GM23338 (cell line): ENCODE data around the gene CHD9NB.

Experiments used
- CREB1 ChIP-seq: fragments of 250-450 bp; sonication (Bioruptor Pico); IDR thresholded peaks from 2 replicates; pipeline ENCODE4 v1.5.0; 2020; ENCODE audit warnings: low read depth, mild to moderate bottlenecking, moderate library complexity
- CTCF ChIP-seq, 2 experiments: fragments of 200-600 bp in 1 of 2; sonication (generic) in 1 of 2; conservative IDR thresholded peaks; 2 replicates each; pipeline versions ENCODE4 v1.5.1 to v1.6.1; 2016 to 2017; ENCODE audit warnings: antibody characterized with exemption in 2 of 2, low read depth in 2 of 2, mild to moderate bottlenecking in 2 of 2, moderate library complexity in 1 of 2
- EZH2 ChIP-seq: fragments of 200-600 bp; sonication (generic); IDR thresholded peaks from one replicate; pipeline ENCODE4 v1.8.0; 2017; ENCODE audit warnings: antibody characterized with exemption, mild to moderate bottlenecking, low read depth; ENCODE audit not compliant: unreplicated experiment
- EZH2phosphoT487 ChIP-seq: fragments of 200-600 bp; sonication (generic); IDR thresholded peaks from one replicate; pipeline ENCODE4 v1.8.1; 2018; ENCODE audit warnings: antibody characterized with exemption; ENCODE audit not compliant: unreplicated experiment
- POLR2AphosphoS5 ChIP-seq: IDR thresholded peaks from 2 replicates; pipeline ENCODE4 v1.6.1; 2016; ENCODE audit warnings: antibody characterized with exemption, low read depth

GRCh38 chr16:53090591-53091411 lies 38.1 kb upstream of the CHD9NB start:
- no peak for TF ChIP-seq CTCF (conservative IDR thresholded peaks at IDR 0.05; ENCODE audit: low read depth in 2 of 2)
- no peak for TF ChIP-seq EZH2phosphoT487
- no peak for TF ChIP-seq EZH2
- TF ChIP-seq CREB1 (CRISPR knock-in tag), result no peak
- no peak for TF ChIP-seq POLR2AphosphoS5
